GM19035 (cell line): ENCODE results near the gene MAPKAP1.

Source experiments
- ATAC-seq: cut with Tn5 transposase; IDR thresholded peaks from one replicate; pipeline ENCODE4 v1.9.1; 2021; ENCODE audit not compliant: unreplicated experiment

The MAPKAP1 gene

DNA sequence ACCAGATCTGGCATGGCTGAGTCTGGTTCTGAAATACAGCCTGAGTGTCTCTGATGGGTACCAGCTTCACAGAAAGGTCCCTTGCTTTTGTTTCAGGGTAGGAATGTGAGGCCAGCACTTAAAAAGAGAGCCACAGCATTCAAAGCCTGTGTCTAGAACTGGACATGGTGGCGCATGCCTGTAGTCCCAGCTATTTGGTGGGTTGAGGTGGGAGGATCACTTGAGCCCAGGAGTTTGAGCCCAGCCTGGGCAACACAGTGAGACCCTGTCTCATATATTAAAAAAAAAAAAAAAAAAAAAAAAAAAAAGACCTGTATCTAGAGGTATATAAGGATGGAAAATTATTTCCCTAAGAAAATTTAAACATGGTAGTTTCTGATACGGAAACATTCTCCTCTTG lies 243.1 kb downstream of the MAPKAP1 start:
- no peak for ATAC-seq

DNA sequence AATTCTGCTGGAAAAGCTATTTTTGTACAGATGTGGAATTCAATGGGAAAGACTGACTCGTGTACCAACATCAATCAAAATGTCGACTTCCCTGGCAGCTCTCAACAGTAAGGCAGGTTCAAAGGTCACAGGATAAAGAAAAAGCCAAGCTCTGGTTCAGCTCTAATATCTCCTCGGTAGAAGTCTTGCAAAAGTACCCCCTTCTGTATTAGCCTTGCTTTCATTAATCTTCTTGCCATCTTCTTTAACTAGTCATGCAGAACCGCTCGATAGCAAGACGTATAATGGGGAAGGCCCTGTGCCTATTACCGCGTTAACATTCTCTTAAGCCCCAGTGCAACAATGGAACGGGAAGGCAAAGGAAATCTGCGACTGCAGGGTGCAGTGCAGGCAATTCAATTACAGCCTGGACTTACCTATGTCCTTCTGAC lies 244.1 kb downstream of the MAPKAP1 start:
- ATAC-seq: no peak

DNA sequence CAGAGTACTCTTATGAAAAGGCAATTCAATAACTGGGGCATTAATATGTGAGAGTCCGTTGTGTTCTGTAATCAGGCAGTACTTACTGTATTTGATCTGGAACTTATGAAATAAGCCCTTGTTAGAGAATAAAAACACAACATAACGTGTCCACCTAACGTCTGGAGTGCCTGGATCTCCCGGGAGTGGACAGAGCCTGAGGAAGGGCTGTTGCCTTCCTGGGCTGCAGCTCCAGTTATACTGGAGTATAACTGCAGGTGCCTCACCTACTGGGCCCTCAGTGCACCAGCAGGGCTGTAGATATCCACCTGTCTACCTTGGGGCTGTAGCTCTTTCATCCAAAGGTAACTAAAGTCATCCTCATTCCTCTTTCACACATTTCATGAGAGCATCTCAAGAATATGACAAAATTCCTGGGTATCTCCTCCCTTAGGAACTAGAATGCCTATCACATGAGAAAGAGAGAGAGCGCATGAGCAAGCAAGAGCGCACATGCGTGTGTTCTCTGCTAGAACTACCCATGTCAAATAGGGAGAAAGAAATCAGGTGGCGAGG lies 245.3 kb downstream of the MAPKAP1 start:
- ATAC-seq: no peak

GRCh38 chr9:125460883-125461635 lies 245.9 kb downstream of the MAPKAP1 start:
- no peak for ATAC-seq

- no peak for ATAC-seq
These were observed 246.7 kb downstream of the MAPKAP1 start for GRCh38 chr9:125460346-125460745.

DNA sequence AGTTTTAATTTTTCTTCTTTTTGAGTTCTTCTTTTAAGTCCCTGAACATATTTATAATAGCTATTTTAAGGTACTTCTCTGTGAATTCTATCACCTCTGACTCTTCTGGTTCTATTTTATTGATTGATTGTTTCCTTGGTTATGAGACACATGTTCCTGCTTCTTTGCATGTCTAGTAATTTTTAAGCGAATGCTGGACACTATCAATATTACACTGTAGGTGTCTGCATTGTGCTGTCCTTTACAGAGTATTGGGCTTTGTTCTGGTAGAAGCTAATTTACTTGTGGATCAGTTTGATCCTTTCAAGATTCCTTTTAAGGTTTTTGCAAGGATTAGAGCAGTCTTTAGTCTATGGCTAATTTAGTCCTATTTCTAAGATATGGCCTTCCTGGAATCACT lies 249.7 kb downstream of the MAPKAP1 start:
- no peak for ATAC-seq

DNA sequence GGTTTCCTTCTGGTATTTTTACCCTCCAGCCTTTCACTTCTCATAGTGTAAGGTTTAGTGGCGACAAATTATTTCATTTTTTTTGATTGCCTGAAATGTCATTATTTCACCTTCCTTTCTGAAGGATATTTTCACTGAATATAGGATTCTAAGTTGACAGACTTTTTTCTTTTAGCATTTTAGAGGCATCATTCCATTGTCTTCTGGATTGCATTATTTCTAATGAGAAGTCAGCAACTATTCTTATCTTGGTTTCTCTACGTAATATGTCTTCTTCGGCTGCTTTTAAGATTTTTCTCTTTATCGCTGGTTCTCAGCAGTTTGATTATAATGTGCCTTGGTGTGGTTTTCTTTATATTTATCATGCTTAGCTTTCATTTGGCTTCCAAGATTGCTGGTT lies 251.1 kb downstream of the MAPKAP1 start:
- ATAC-seq: no peak

GRCh38 chr9:125455132-125455531 lies 251.9 kb downstream of the MAPKAP1 start:
- no peak for ATAC-seq

DNA sequence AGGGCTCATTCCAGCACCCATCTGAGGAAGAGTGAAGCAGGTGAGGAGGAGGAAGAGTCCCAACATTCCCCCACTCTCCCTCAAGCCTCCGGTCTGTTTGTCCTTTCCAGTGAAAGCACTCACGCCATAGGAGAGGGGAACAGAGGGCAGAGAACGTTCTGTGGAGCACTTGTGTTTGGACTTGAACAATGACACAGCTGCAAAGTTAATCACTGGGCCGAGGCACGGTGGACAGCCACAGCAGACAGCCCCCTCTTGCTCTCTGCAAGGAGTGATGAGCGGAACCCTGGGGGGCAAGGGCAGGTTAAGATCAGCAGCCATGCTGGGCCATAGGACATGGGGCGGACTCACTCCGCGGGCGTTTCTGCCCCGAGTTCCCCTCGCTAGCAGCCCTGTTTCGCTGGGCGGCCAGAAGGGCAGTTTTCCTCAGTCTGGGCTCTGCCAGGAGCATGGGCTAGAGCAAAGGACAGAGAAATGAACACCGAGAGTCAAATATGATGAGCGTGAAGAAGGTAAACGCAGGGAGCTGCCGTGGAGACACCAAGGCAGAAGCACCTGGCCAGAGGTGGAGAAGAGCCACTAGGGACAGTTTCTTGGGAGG lies 259.7 kb downstream of the MAPKAP1 start:
- ATAC-seq: no peak

GRCh38 chr9:125446561-125447094 lies 260.4 kb downstream of the MAPKAP1 start:
- peak; percentile 95 for ATAC-seq

DNA sequence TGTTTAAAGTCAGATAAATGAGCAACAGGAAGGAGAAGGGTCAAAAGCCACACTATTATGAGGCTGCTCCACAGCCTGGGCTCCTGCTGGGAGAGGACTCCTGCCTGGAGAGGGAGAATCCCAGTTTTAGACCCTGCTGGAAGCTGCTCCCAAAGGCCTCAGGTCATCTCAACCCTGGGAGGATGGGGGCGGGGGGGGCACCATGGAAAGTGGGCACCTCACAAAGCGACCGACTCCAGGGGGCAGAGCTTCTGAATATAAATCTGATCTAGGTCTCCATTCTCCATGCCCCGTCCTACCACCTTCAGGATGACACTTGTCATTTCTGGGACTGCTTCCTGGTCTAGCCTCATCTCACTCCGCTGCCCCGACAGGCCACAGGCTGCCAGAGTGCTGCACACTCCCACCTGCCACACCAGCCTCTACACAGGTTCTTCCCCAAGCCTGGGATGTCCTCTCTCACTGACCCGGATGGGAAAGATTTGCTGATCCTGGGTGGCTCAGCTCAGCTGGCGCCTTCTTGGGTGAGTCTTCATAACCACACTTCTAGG lies 262.0 kb downstream of the MAPKAP1 start:
- ATAC-seq: no peak

DNA sequence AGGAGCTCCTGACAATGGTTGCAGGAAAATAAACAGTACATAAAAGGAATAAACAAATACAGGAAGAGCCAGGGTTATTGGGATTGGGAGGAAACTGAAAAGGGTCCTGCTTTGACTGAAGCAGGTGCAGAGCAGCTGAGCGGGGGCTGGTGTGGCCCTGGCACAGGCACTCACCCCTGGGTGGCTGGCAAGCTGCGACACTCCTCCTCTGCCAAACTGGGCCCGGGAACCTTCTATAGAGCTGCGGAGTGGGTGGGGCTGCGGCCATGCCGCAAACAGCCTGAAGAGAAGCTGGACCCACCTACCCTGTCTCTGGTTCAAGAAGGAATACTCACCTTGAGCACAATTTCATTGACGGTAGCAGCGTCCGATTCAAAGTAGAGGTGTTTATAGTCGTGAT lies 262.8 kb downstream of the MAPKAP1 start:
- ATAC-seq: no peak

DNA sequence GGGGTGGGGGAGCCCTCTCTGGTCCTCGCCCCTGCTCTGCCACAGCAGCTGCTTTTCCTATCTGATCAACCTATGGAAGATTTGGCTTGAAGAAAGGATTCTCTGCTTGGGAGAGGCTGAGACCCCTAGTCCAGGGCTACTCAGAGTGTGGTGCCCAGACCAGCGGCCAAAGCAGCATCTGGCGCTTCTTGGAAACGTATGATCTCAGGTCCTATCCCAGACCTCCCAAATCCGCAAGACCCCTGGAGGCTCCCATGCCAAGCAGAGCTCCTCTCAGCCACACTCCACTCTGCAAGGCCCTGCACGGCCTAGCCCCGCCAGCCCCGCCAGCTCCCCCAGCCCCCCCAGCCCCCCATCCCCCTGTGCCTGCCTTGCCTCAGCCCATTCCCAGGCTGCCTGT lies 263.6 kb downstream of the MAPKAP1 start:
- no peak for ATAC-seq

DNA sequence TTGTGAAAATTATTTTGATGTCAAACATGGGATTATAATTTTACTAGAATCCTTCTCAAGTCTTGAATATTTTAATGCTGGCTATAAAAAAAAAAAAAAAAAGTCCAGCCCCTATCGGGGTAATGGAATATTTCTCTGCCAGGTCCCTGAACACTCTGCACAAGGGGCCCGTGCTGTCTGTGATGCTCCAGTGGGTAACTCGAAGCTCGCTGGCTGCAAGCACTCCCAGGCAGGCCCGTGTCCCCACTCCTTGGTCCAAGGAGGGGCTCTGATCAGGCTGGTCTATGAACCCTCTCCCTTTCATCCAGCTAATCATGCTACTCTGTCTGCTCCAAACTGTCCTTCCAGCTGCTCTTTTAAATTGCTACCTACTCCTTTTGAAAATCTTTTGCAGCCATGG lies 264.6 kb downstream of the MAPKAP1 start:
- ATAC-seq: no peak

DNA sequence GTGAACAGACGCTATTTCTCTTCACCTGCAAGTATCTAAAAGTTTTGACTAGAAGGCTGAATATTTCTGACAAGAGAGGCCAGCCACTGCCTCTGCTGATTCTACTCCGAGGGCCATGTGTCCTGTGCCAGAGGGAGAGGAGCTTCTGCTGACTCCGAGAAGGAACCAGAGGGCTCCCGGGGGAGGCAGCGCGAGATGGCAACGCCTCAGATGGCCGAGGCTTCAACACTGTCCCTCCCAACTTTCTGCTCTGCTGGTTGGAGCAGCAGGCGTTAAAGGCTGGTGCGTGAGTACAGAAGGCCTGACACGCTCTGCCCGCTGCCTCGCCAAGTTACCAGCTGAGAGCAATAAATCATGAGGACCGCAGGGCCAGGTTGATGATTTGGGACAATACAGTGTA lies 266.6 kb downstream of the MAPKAP1 start:
- ATAC-seq: no peak

- ATAC-seq: no peak
These were observed 267.4 kb downstream of the MAPKAP1 start for GRCh38 chr9:125439434-125440272.

GRCh38 chr9:125438506-125439433 lies 268.2 kb downstream of the MAPKAP1 start:
- ATAC-seq: no peak

GRCh38 chr9:125437771-125438221 lies 269.2 kb downstream of the MAPKAP1 start:
- ATAC-seq: no peak

GRCh38 chr9:125436613-125437443 lies 270.2 kb downstream of the MAPKAP1 start:
- no peak for ATAC-seq
